MM.1S (cell line): ENCODE results near the gene LINGO3.

ENCODE experiments used
- DNase-seq: peaks from one replicate; pipeline ENCODE4 v3.0.0-alpha.2; 2015
- H2AFZ ChIP-seq: fragments of 300-600 bp; sonication (generic); 2 replicates; pipeline ENCODE4 v1.6.0; 2016; ENCODE audit warnings: antibody characterized with exemption, low read length
- H3F3A ChIP-seq: fragments of 300-600 bp; sonication (generic); 2 replicates; pipeline ENCODE4 v1.6.1; 2016; ENCODE audit warnings: mild to moderate bottlenecking, antibody characterized with exemption, low read length, moderate library complexity, mixed read lengths; ENCODE audit not compliant: insufficient read depth
- H3K27ac ChIP-seq: fragments of 300-600 bp; sonication (generic); 2 replicates; pipeline ENCODE4 v1.5.1; 2016; ENCODE audit warnings: mild to moderate bottlenecking, low read length
- H3K27me3 ChIP-seq: fragments of 300-600 bp; sonication (generic); replicated peaks from 2 replicates; pipeline ENCODE4 v1.6.0; 2016; ENCODE audit warnings: low read length; ENCODE audit not compliant: insufficient read depth
- H3K36me3 ChIP-seq: fragments of 300-600 bp; sonication (generic); replicated peaks from 2 replicates; pipeline ENCODE4 v1.6.1; 2016; ENCODE audit warnings: mild to moderate bottlenecking, low read length, mixed read lengths; ENCODE audit not compliant: insufficient read depth
- H3K4me1 ChIP-seq: fragments of 300-600 bp; sonication (generic); 2 replicates; pipeline ENCODE4 v1.6.1; 2016; ENCODE audit warnings: low read length, mixed read lengths
- H3K4me2 ChIP-seq: fragments of 300-600 bp; sonication (generic); 2 replicates; pipeline ENCODE4 v1.6.0; 2016; ENCODE audit warnings: low read depth, low read length
- H3K4me3 ChIP-seq: fragments of 300-600 bp; sonication (generic); 2 replicates; pipeline ENCODE4 v1.5.1; 2016; ENCODE audit warnings: low read length, mixed read lengths
- H3K79me2 ChIP-seq: fragments of 300-600 bp; sonication (generic); 2 replicates; pipeline ENCODE4 v1.6.1; 2016; ENCODE audit warnings: mixed run types, low read length, mixed read lengths
- H3K9ac ChIP-seq: fragments of 300-600 bp; sonication (generic); 2 replicates; pipeline ENCODE4 v1.6.1; 2016; ENCODE audit warnings: low read length, mixed read lengths
- H3K9me2 ChIP-seq: fragments of 300-600 bp; sonication (generic); replicated peaks from 2 replicates; pipeline ENCODE4 v1.6.1; 2016; ENCODE audit warnings: mild to moderate bottlenecking, low read length, mixed read lengths; ENCODE audit not compliant: insufficient read depth
- H3K9me3 ChIP-seq: fragments of 300-600 bp; sonication (generic); replicated peaks from 2 replicates; pipeline ENCODE4 v1.6.1; 2016; ENCODE audit warnings: mild to moderate bottlenecking, low read length, mixed read lengths; ENCODE audit not compliant: insufficient read depth
- H4K20me1 ChIP-seq: fragments of 300-600 bp; sonication (generic); 2 replicates; pipeline ENCODE4 v1.6.1; 2016; ENCODE audit warnings: mild to moderate bottlenecking, low read length, moderate library complexity, mixed read lengths; ENCODE audit not compliant: insufficient read depth
- EZH2 ChIP-seq: fragments of 300-600 bp; sonication (generic); optimal IDR thresholded peaks from 2 replicates; pipeline ENCODE3; 2017; ENCODE audit warnings: low read depth, mild to moderate bottlenecking, antibody characterized with exemption, low read length, mixed read lengths
- EZH2phosphoT487 ChIP-seq: fragments of 300-600 bp; sonication (generic); IDR thresholded peaks from 2 replicates; pipeline ENCODE4 v1.6.1; 2018; ENCODE audit warnings: antibody characterized with exemption, low read length
- TF ChIP-seq, protein P1 (sequence below): fragments of 300-600 bp; sonication (generic); IDR thresholded peaks from 2 replicates; pipeline ENCODE4 v1.5.1; 2016; ENCODE audit warnings: antibody characterized with exemption, low read length, mixed read lengths

LINGO3 gene, protein sequence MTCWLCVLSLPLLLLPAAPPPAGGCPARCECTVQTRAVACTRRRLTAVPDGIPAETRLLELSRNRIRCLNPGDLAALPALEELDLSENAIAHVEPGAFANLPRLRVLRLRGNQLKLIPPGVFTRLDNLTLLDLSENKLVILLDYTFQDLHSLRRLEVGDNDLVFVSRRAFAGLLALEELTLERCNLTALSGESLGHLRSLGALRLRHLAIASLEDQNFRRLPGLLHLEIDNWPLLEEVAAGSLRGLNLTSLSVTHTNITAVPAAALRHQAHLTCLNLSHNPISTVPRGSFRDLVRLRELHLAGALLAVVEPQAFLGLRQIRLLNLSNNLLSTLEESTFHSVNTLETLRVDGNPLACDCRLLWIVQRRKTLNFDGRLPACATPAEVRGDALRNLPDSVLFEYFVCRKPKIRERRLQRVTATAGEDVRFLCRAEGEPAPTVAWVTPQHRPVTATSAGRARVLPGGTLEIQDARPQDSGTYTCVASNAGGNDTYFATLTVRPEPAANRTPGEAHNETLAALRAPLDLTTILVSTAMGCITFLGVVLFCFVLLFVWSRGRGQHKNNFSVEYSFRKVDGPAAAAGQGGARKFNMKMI

GRCh38 chr19:2308114-2308556 is at the start of gene LINGO3:
Gene LINGO3 (minus strand): TSS chr19:2308154. CDS start chr19:2291776, 16,378 bp downstream.
- Histone ChIP-seq H3K9me2 (no peaks in the 10 kb centered on the region), H3K4me2 (no peak within 1 kb of the TSS; the same call in 1 of the 2 replicates), H3F3A (no peaks in the 10 kb centered on the region), H3K4me1 (no peaks in the 10 kb centered on the region), H4K20me1 (no peaks in the 10 kb centered on the region), H2AFZ (no peak within 1 kb of the TSS), H3K36me3 (no peaks in the 10 kb centered on the region), H3K9me3 (no peaks in the 10 kb centered on the region), H3K27me3 (peaks cover 89% of the 10 kb centered on the region), H3K9ac (no peak within 1 kb of the TSS), H3K4me3 (no peak within 1 kb of the TSS), H3K79me2 (no peaks in the 10 kb centered on the region), H3K27ac (no peak within 1 kb of the TSS)
- no peak for DNase-seq
- TF ChIP-seq EZH2 (no peak), EZH2phosphoT487 (no peak)
- TF ChIP-seq, protein P1, sequence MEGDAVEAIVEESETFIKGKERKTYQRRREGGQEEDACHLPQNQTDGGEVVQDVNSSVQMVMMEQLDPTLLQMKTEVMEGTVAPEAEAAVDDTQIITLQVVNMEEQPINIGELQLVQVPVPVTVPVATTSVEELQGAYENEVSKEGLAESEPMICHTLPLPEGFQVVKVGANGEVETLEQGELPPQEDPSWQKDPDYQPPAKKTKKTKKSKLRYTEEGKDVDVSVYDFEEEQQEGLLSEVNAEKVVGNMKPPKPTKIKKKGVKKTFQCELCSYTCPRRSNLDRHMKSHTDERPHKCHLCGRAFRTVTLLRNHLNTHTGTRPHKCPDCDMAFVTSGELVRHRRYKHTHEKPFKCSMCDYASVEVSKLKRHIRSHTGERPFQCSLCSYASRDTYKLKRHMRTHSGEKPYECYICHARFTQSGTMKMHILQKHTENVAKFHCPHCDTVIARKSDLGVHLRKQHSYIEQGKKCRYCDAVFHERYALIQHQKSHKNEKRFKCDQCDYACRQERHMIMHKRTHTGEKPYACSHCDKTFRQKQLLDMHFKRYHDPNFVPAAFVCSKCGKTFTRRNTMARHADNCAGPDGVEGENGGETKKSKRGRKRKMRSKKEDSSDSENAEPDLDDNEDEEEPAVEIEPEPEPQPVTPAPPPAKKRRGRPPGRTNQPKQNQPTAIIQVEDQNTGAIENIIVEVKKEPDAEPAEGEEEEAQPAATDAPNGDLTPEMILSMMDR: no peak

GRCh38 chr19:2356036-2356646 is 48.2 kb upstream of the LINGO3 start:
- no peaks in the 10 kb centered on the region for H3K9me2 ChIP-seq

DNA sequence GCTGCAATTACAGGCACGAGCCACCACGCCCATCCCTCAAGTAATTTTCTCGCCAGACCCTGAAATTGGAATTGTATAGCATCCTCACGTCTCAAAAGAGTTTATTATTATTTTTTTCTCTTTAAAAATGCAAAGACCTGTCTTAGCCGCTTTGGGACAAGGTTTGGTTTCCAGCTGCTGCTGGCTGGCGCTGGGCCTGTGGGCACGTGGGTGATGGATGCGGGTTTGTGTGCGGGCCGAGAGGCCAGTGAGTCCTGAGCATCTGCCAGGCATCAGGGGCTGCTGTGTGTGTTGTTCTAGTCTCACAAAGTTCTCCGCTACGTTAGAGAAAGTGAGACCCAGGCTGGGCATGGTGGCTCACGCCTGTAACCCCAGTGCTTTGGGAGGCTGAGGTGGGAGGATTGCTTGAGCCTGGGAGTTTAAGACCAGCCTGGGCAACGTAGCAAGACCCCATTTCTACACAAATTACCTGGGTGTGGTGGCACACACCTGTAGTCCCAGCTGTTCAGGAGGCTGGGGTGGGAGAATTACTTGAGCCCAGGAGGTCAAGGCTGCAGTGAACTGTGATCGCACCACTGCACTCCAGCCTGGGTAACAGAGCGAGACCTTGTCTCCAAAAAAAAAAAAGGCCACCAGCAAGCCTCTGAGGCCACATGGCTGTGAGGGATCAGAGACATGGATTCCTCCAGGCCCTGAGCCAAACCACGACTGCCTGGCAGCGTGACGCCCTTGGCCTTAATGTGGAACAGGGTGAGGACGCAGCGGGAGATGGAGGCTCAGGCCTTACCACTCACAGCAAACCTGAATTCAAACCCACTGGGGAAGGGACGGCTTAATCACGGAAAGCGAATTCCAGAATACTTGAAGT is 47.4 kb upstream of the LINGO3 start:
- DNase-seq: no peak
- no peaks in the 10 kb centered on the region; the same call in 1 of the 2 replicates for H3K36me3 ChIP-seq
- H3K9ac ChIP-seq: no peak overlapping the region

More at GRCh38 chr19:2356036-2356646, 48.2 kb upstream of the LINGO3 start:
- no peak overlapping the region for H3K4me2 ChIP-seq
- H3K36me3 ChIP-seq: no peaks in the 10 kb centered on the region
- H4K20me1 ChIP-seq: no peaks in the 10 kb centered on the region
- TF ChIP-seq EZH2phosphoT487 (no peak), EZH2 (no peak)
- TF ChIP-seq, protein P1: no peak
- H3F3A ChIP-seq: no peaks in the 10 kb centered on the region
- H3K9ac ChIP-seq: no peak overlapping the region
- peaks cover 24% of the 10 kb centered on the region for H3K27me3 ChIP-seq
- no peak overlapping the region for H2AFZ ChIP-seq
- H3K4me1 ChIP-seq: no peaks in the 10 kb centered on the region
- H3K9me3 ChIP-seq: no peaks in the 10 kb centered on the region
- H3K79me2 ChIP-seq: no peaks in the 10 kb centered on the region
- DNase-seq: no peak
- no peak overlapping the region for H3K27ac ChIP-seq
- H3K4me3 ChIP-seq: no peak overlapping the region

More for the DNA sequence above, 47.4 kb upstream of the LINGO3 start:
- H3K79me2 ChIP-seq: no peaks in the 10 kb centered on the region
- no peaks in the 10 kb centered on the region for H3F3A ChIP-seq
- no peaks in the 10 kb centered on the region for H4K20me1 ChIP-seq
- no peak overlapping the region for H3K27ac ChIP-seq
- no peaks in the 10 kb centered on the region for H3K9me3 ChIP-seq
- TF ChIP-seq EZH2phosphoT487: no peak
- TF ChIP-seq, protein P1: no peak
- TF ChIP-seq EZH2: no peak
- H2AFZ ChIP-seq: no peak overlapping the region
- no peak overlapping the region for H3K4me2 ChIP-seq
- H3K27me3 ChIP-seq: peaks cover 19% of the 10 kb centered on the region
- H3K4me1 ChIP-seq: no peaks in the 10 kb centered on the region
- no peaks in the 10 kb centered on the region for H3K9me2 ChIP-seq
- no peak overlapping the region for H3K4me3 ChIP-seq
